ENCODE data around the gene SETBP1.
"Not testable (repeated sequence)": the region's sequence is repeated elsewhere in the genome, so short reads cannot be mapped to it uniquely, and the experiment has no call there.

Gene SETBP1

DNA sequence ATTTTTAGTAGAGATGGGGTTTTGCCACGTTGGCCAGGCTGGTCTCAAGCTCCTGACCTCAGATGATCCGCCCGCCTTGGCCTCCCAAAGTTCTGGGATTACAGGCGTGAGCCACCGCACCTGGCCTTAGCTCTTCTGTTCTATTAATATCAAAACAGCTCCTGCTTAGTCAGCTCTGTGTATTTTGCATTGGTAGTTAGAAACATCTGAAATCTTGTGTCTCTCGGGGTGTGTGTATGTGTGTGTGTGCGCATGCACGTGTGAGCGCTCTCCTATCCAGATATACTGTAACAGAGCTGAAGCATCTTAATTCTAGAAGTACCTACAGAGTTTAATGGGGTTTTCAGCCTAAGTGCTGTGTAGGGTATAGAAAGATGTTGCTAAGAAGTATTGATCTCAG, 33.7 kb downstream of the SETBP1 start:
- Histone ChIP-seq H3K4me3 (no peak overlapping the region), H3K9me3 (ENCODE audit: low read depth, low read length) (no peaks in the 10 kb centered on the region), H3K9ac (ENCODE audit: insufficient read length) (no peak overlapping the region), H3K27ac (no peak overlapping the region), H3K36me3 (ENCODE audit: insufficient read depth, low read length) (no peaks in the 10 kb centered on the region)
- no peak for TF ChIP-seq FOXP2 (optimal IDR thresholded peaks at IDR 0.05; ENCODE audit: control extremely low read depth, extremely low read length, insufficient read depth)
- no peak for TF ChIP-seq EZH2 (IDR thresholded peaks at IDR 0.05)
- TF ChIP-seq POLR2AphosphoS5 (IDR thresholded peaks at IDR 0.05; ENCODE audit: borderline replicate concordance, low read depth, low read length), result no peak
- no peak for DNase-seq (ENCODE audit: low read depth, low spot score)

GRCh38 chr18:44715245-44715644, 34.6 kb downstream of the SETBP1 start:
- Histone ChIP-seq H3K36me3 (ENCODE audit: insufficient read depth, low read length) (no peaks in the 10 kb centered on the region), H3K4me3 (no peak overlapping the region), H3K27ac (no peak overlapping the region), H3K9me3 (ENCODE audit: low read depth, low read length) (no peaks in the 10 kb centered on the region), H3K9ac (ENCODE audit: insufficient read length) (no peak overlapping the region)
- DNase-seq (ENCODE audit: low read depth, low spot score), result no peak
- no peak for TF ChIP-seq POLR2AphosphoS5 (IDR thresholded peaks at IDR 0.05; ENCODE audit: borderline replicate concordance, low read depth, low read length)
- no peak for TF ChIP-seq FOXP2 (optimal IDR thresholded peaks at IDR 0.05; ENCODE audit: control extremely low read depth, extremely low read length, insufficient read depth)
- no peak for TF ChIP-seq EZH2 (IDR thresholded peaks at IDR 0.05)

- H3K9me3 ChIP-seq (ENCODE audit: low read depth, low read length), result no peaks in the 10 kb centered on the region
- H3K4me3 ChIP-seq, result no peak overlapping the region
- H3K27ac ChIP-seq, result no peak overlapping the region
- H3K36me3 ChIP-seq (ENCODE audit: insufficient read depth, low read length), result no peaks in the 10 kb centered on the region
- DNase-seq (ENCODE audit: low read depth, low spot score), result no peak
- H3K9ac ChIP-seq (ENCODE audit: insufficient read length), result no peak overlapping the region
- TF ChIP-seq EZH2 (IDR thresholded peaks at IDR 0.05) (no peak), POLR2AphosphoS5 (IDR thresholded peaks at IDR 0.05; ENCODE audit: borderline replicate concordance, low read depth, low read length) (no peak), FOXP2 (optimal IDR thresholded peaks at IDR 0.05; ENCODE audit: control extremely low read depth, extremely low read length, insufficient read depth) (no peak)
Observed at GRCh38 chr18:44715842-44716241, 35.2 kb downstream of the SETBP1 start.

- no peak overlapping the region for H3K9ac ChIP-seq (ENCODE audit: insufficient read length)
- no peak for DNase-seq (ENCODE audit: low read depth, low spot score)
- no peaks in the 10 kb centered on the region for H3K36me3 ChIP-seq (ENCODE audit: insufficient read depth, low read length)
- H3K9me3 ChIP-seq (ENCODE audit: low read depth, low read length), result no peaks in the 10 kb centered on the region
- no peak overlapping the region for H3K4me3 ChIP-seq
- H3K27ac ChIP-seq, result no peak overlapping the region
- no peak for TF ChIP-seq FOXP2 (optimal IDR thresholded peaks at IDR 0.05; ENCODE audit: control extremely low read depth, extremely low read length, insufficient read depth)
- no peak for TF ChIP-seq POLR2AphosphoS5 (IDR thresholded peaks at IDR 0.05; ENCODE audit: borderline replicate concordance, low read depth, low read length)
- no peak for TF ChIP-seq EZH2 (IDR thresholded peaks at IDR 0.05)
Observed at GRCh38 chr18:44716697-44717163, 36.0 kb downstream of the SETBP1 start.

GRCh38 chr18:44719519-44720060, 38.9 kb downstream of the SETBP1 start:
- Histone ChIP-seq H3K27ac (no peak overlapping the region), H3K36me3 (ENCODE audit: insufficient read depth, low read length) (no peaks in the 10 kb centered on the region), H3K4me3 (no peak overlapping the region), H3K9me3 (ENCODE audit: low read depth, low read length) (no peaks in the 10 kb centered on the region), H3K9ac (ENCODE audit: insufficient read length) (no peak overlapping the region)
- DNase-seq (ENCODE audit: low read depth, low spot score), result no peak
- no peak for TF ChIP-seq FOXP2 (optimal IDR thresholded peaks at IDR 0.05; ENCODE audit: control extremely low read depth, extremely low read length, insufficient read depth)
- TF ChIP-seq EZH2 (IDR thresholded peaks at IDR 0.05), result no peak
- TF ChIP-seq POLR2AphosphoS5 (IDR thresholded peaks at IDR 0.05; ENCODE audit: borderline replicate concordance, low read depth, low read length), result no peak

GRCh38 chr18:44721748-44722147, 41.1 kb downstream of the SETBP1 start:
- not testable (repeated sequence) for H3K27ac ChIP-seq; DNase-seq (ENCODE audit: low read depth, low spot score); H3K9ac ChIP-seq (ENCODE audit: insufficient read length); H3K9me3 ChIP-seq (ENCODE audit: low read depth, low read length); H3K36me3 ChIP-seq (ENCODE audit: insufficient read depth, low read length); H3K4me3 ChIP-seq

- Histone ChIP-seq H3K4me3 (no peak overlapping the region), H3K9ac (ENCODE audit: insufficient read length) (no peak overlapping the region), H3K27ac (no peak overlapping the region), H3K36me3 (ENCODE audit: insufficient read depth, low read length) (no peaks in the 10 kb centered on the region), H3K9me3 (ENCODE audit: low read depth, low read length) (no peaks in the 10 kb centered on the region)
- DNase-seq (ENCODE audit: low read depth, low spot score), result no peak
- TF ChIP-seq EZH2 (IDR thresholded peaks at IDR 0.05), result no peak
- no peak for TF ChIP-seq POLR2AphosphoS5 (IDR thresholded peaks at IDR 0.05; ENCODE audit: borderline replicate concordance, low read depth, low read length)
- no peak for TF ChIP-seq FOXP2 (optimal IDR thresholded peaks at IDR 0.05; ENCODE audit: control extremely low read depth, extremely low read length, insufficient read depth)
Observed at GRCh38 chr18:44723411-44723810, 42.7 kb downstream of the SETBP1 start.

DNA sequence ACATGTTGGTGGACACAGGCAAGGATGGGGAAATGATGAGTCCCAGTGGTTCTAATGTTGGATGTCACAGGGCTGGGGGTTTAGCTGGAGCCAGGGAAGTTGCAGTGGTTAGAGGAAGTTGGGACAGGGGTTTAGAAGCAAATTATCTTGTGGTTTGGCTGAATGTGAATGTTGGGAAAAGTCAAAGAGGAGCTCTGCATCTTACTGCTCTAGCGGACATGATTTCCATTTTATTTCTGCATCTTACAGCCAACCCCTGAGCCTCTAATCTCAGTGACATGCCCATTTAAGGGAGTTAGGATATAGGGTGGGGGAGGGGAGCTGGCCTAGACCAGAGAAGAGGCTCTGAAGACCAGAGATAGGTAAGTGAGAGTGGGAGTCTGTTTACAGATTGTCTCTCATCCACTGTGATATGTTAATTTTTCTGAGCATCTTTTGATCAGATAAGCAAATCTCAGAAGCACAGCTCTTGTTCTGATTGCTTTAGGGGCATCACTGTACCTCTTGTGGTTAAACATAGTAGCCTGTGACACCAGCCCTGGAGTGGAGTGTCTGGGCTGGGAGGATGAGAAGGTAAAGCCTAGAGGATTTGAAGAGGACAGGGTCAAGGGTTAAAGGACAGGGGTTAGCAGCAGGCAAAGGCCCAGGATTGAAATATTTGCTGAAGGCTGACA, 43.6 kb downstream of the SETBP1 start:
- Histone ChIP-seq H3K9ac (ENCODE audit: insufficient read length) (no peak overlapping the region), H3K27ac (no peak overlapping the region), H3K4me3 (no peak overlapping the region), H3K36me3 (ENCODE audit: insufficient read depth, low read length) (no peaks in the 10 kb centered on the region), H3K9me3 (ENCODE audit: low read depth, low read length) (no peaks in the 10 kb centered on the region)
- no peak for TF ChIP-seq FOXP2 (optimal IDR thresholded peaks at IDR 0.05; ENCODE audit: control extremely low read depth, extremely low read length, insufficient read depth)
- no peak for DNase-seq (ENCODE audit: low read depth, low spot score)

Measured in SK-N-MC (cell line).